Thyroid gland (tissue), 4 donors: ENCODE data around the gene ETFBKMT.

ENCODE experiments used
- CTCF ChIP-seq, 6 experiments: fragments of 200-600 bp in 3 of 6; fragments of 450-650 bp in 3 of 6; sonication (generic) in 3 of 6; IDR thresholded peaks; one replicate each; pipeline ENCODE4 v1.5.1; 2016 to 2019; ENCODE audit warnings: antibody characterized with exemption in 6 of 6, mild to moderate bottlenecking in 2 of 6, inconsistent platforms in 1 of 6, moderate library complexity in 1 of 6
- POLR2A ChIP-seq, 2 donors: fragments of 450-650 bp; IDR thresholded peaks; one replicate each; pipeline ENCODE4 v1.6.1; 2017; ENCODE audit warnings: antibody characterized with exemption in 2 of 2, mild to moderate bottlenecking in 2 of 2, moderate library complexity in 1 of 2

GRCh38 chr12:31612819-31613218, 46.7 kb upstream of the ETFBKMT start:
- TF ChIP-seq POLR2A (IDR thresholded peaks at IDR 0.05) (no peak), CTCF (IDR thresholded peaks at IDR 0.05) (no peak)
